ENCODE results near the gene PPM1M.
"Not testable (repeated sequence)": the region's sequence is repeated elsewhere in the genome, so short reads cannot be mapped to it uniquely, and the experiment has no call there.

Gene PPM1M

GRCh38 chr3:52248165-52248541 lies 2.6 kb downstream of the PPM1M start:
- no peak for DNase-seq

- no peak for DNase-seq
Measured at GRCh38 chr3:52248816-52249547, 3.4 kb downstream of the PPM1M start.

- DNase-seq, result no peak
Measured at GRCh38 chr3:52249683-52250082, 4.1 kb downstream of the PPM1M start.

GRCh38 chr3:52250122-52250521 lies 4.6 kb downstream of the PPM1M start:
- no peak for DNase-seq

- DNase-seq, result no peak
Measured at GRCh38 chr3:52253314-52254304, 8.1 kb downstream of the PPM1M start.

GRCh38 chr3:52254608-52255007 lies 9.0 kb downstream of the PPM1M start:
- no peak for DNase-seq

- no peak for DNase-seq
Measured at GRCh38 chr3:52256159-52256558, 10.6 kb downstream of the PPM1M start.

GRCh38 chr3:52256622-52257021 lies 11.1 kb downstream of the PPM1M start:
- DNase-seq, result no peak

GRCh38 chr3:52257911-52258310 lies 12.4 kb downstream of the PPM1M start:
- DNase-seq, result no peak

- no peak for DNase-seq
Measured at GRCh38 chr3:52259035-52259434, 13.5 kb downstream of the PPM1M start.

GRCh38 chr3:52259448-52259847 lies 13.9 kb downstream of the PPM1M start:
- DNase-seq, result no peak

- no peak for DNase-seq
Measured at GRCh38 chr3:52262447-52262846, 16.9 kb downstream of the PPM1M start.

GRCh38 chr3:52265387-52265786 lies 19.8 kb downstream of the PPM1M start:
- no peak for DNase-seq

- no peak for DNase-seq
Measured at GRCh38 chr3:52268036-52268435, 22.5 kb downstream of the PPM1M start.

GRCh38 chr3:52269776-52270175 lies 24.2 kb downstream of the PPM1M start:
- no peak for DNase-seq

GRCh38 chr3:52270252-52270754 lies 24.7 kb downstream of the PPM1M start:
- no peak for DNase-seq

- not testable (repeated sequence) for DNase-seq
Measured at GRCh38 chr3:52272172-52272571, 26.6 kb downstream of the PPM1M start.

GRCh38 chr3:52272831-52273230 lies 27.3 kb downstream of the PPM1M start:
- DNase-seq, result no peak

- DNase-seq, result not testable (repeated sequence)
Measured at GRCh38 chr3:52274781-52275180, 29.2 kb downstream of the PPM1M start.

GRCh38 chr3:52277071-52277964 lies 31.8 kb downstream of the PPM1M start:
- DNase-seq, result no peak

GRCh38 chr3:52277972-52278509 lies 32.5 kb downstream of the PPM1M start:
- no peak for DNase-seq

- DNase-seq, result peak; percentile 82
Measured at GRCh38 chr3:52278510-52279069, 33.0 kb downstream of the PPM1M start, which contains the start of gene WDR82. Gene WDR82, minus strand, starts transcription at chr3:52278649. Its CDS starts 288 bp downstream, at chr3:52278361.
